GM19023 (cell line): ENCODE results near the gene CARMIL1.

ENCODE experiments used
- ATAC-seq: cut with Tn5 transposase; IDR thresholded peaks from one replicate; pipeline ENCODE4 v1.9.1; 2021; ENCODE audit warnings: mild to moderate bottlenecking, moderate library complexity; ENCODE audit not compliant: unreplicated experiment

The CARMIL1 gene

GRCh38 chr6:25306379-25306778 lies 27.2 kb downstream of the CARMIL1 start:
- ATAC-seq: no peak

- ATAC-seq: no peak
These were observed 28.8 kb downstream of the CARMIL1 start for GRCh38 chr6:25307805-25308494.

- no peak for ATAC-seq
These were observed 30.7 kb downstream of the CARMIL1 start for GRCh38 chr6:25309886-25310285.

- no peak for ATAC-seq
These were observed 32.2 kb downstream of the CARMIL1 start for GRCh38 chr6:25311331-25311840.

GRCh38 chr6:25312034-25312620 lies 33.0 kb downstream of the CARMIL1 start:
- ATAC-seq: no peak

GRCh38 chr6:25312703-25313102 lies 33.5 kb downstream of the CARMIL1 start:
- no peak for ATAC-seq

GRCh38 chr6:25314509-25315175 lies 35.5 kb downstream of the CARMIL1 start:
- ATAC-seq: no peak

GRCh38 chr6:25315194-25316177 lies 36.3 kb downstream of the CARMIL1 start:
- no peak for ATAC-seq

GRCh38 chr6:25316626-25317025 lies 37.5 kb downstream of the CARMIL1 start:
- no peak for ATAC-seq

GRCh38 chr6:25318589-25318988 lies 39.4 kb downstream of the CARMIL1 start:
- no peak for ATAC-seq

GRCh38 chr6:25320459-25320858 lies 41.3 kb downstream of the CARMIL1 start:
- ATAC-seq: no peak

- ATAC-seq: no peak
These were observed 43.5 kb downstream of the CARMIL1 start for GRCh38 chr6:25322692-25323091.

GRCh38 chr6:25324066-25324762 lies 45.0 kb downstream of the CARMIL1 start:
- no peak for ATAC-seq

GRCh38 chr6:25326126-25326525 lies 47.0 kb downstream of the CARMIL1 start:
- no peak for ATAC-seq

- no peak for ATAC-seq
These were observed 47.8 kb downstream of the CARMIL1 start for GRCh38 chr6:25326960-25327359.

GRCh38 chr6:25327432-25327831 lies 48.3 kb downstream of the CARMIL1 start:
- ATAC-seq: no peak

GRCh38 chr6:25329161-25329817 lies 50.1 kb downstream of the CARMIL1 start:
- ATAC-seq: no peak

- ATAC-seq: no peak
These were observed 50.8 kb downstream of the CARMIL1 start for GRCh38 chr6:25329982-25330381.

GRCh38 chr6:25330796-25331685 lies 51.9 kb downstream of the CARMIL1 start:
- no peak for ATAC-seq
